Uterus (tissue), 2 donors: Measurements from ENCODE around the gene IFT20.

Source experiments
- POLR2A ChIP-seq, 2 donors: fragments of 450-650 bp; IDR thresholded peaks; one replicate each; pipeline ENCODE4 v1.6.1; 2016; ENCODE audit warnings: antibody characterized with exemption in 2 of 2, mild to moderate bottlenecking in 1 of 2, moderate library complexity in 1 of 2
- TF ChIP-seq, protein P1 (sequence below), 4 experiments: fragments of 200-600 bp in 2 of 4; fragments of 450-650 bp in 2 of 4; sonication (generic) in 2 of 4; IDR thresholded peaks; one replicate each; pipeline ENCODE4 v1.5.1; 2016 to 2019; ENCODE audit warnings: antibody characterized with exemption in 4 of 4, mild to moderate bottlenecking in 2 of 4, moderate library complexity in 1 of 4

- TF ChIP-seq, protein P1, sequence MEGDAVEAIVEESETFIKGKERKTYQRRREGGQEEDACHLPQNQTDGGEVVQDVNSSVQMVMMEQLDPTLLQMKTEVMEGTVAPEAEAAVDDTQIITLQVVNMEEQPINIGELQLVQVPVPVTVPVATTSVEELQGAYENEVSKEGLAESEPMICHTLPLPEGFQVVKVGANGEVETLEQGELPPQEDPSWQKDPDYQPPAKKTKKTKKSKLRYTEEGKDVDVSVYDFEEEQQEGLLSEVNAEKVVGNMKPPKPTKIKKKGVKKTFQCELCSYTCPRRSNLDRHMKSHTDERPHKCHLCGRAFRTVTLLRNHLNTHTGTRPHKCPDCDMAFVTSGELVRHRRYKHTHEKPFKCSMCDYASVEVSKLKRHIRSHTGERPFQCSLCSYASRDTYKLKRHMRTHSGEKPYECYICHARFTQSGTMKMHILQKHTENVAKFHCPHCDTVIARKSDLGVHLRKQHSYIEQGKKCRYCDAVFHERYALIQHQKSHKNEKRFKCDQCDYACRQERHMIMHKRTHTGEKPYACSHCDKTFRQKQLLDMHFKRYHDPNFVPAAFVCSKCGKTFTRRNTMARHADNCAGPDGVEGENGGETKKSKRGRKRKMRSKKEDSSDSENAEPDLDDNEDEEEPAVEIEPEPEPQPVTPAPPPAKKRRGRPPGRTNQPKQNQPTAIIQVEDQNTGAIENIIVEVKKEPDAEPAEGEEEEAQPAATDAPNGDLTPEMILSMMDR (IDR thresholded peaks at IDR 0.05): peak in 2 of 4 experiments; percentile 10 to 24
- TF ChIP-seq POLR2A (IDR thresholded peaks at IDR 0.05): no peak
Measured at GRCh38 chr17:28346746-28347246, 11.5 kb upstream of the IFT20 start.
